HFFc6 (cell line): ENCODE measurements around the gene PSORS1C2. TPM values are rescaled to one million over a fixed set of nuclear protein-coding genes. Genes with fewer than 3 reads are reported as not detected.

ENCODE experiments used
- DNase-seq: peaks from one replicate; pipeline ENCODE4 v3.0.0-alpha.2; 2018
- H3K27ac Mint-ChIP-seq: 2 replicates; pipeline ENCODE4 v1.8.0; 2020; ENCODE audit warnings: mild to moderate bottlenecking, mixed read lengths
- H3K27me3 Mint-ChIP-seq: 2 replicates; pipeline ENCODE4 v1.8.0; 2021; ENCODE audit warnings: mild to moderate bottlenecking, moderate library complexity, mixed read lengths; ENCODE audit not compliant: insufficient read depth
- H3K36me3 Mint-ChIP-seq: 2 replicates; pipeline ENCODE4 v1.8.0; 2021; ENCODE audit warnings: low read depth, mixed read lengths
- H3K4me1 Mint-ChIP-seq: 2 replicates; pipeline ENCODE4 v1.8.0; 2020; ENCODE audit warnings: low read depth, mixed read lengths
- H3K4me3 Mint-ChIP-seq: 2 replicates; pipeline ENCODE4 v1.8.0; 2020; ENCODE audit warnings: mild to moderate bottlenecking, moderate library complexity, mixed read lengths
- H3K9me3 Mint-ChIP-seq: 2 replicates; pipeline ENCODE4 v1.8.0; 2020; ENCODE audit warnings: mild to moderate bottlenecking, mixed read lengths
- total RNA-seq, 6 experiments: library from RNA; stranded (reverse); fragmentation: NEBNext Ultra II Directional; extraction: Animal tissue kit (Norgen Biotek cat#: 25700); gene quantifications; 2 replicates in 1 of 6; 3 replicates in 5 of 6; pipeline ENCODE4 v1.2.3, GENCODE V29; 2021
- TF ChIP-seq, protein P1 (sequence below): fragments of 200-600 bp; sonication (generic); IDR thresholded peaks from 2 replicates; pipeline ENCODE4 v1.5.0; 2021; ENCODE audit warnings: antibody characterized with exemption, mild to moderate bottlenecking

PSORS1C2 gene
- total RNA-seq, 6 experiments from 2014 or later: not detected

DNA sequence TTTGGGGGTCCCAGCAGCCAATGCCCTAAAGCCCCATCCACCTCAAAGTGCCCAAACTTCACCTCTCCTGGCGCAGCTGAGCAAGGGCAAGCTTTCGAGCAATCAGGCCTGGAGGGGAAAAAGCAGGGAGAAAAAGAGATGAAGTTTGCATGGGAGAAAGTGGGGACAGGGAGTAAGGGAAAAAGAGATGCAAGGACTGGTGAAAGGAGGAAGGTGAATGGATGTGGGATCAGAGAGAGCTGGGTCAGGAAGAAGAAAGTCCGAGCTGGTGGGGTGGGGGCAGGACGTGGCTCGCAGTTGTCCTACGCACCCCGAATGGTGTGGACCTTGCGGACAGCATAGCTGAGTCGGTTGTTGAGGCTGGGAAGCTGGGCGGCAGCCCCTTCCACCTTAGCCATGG lies 6.5 kb upstream of the PSORS1C2 start:
- Mint-ChIP-seq H3K27me3 (peaks cover 2% of the 10 kb centered on the region; the same call in 1 of the 2 replicates), H3K27ac (no peak overlapping the region), H3K36me3 (0 out of 2 replicates have a peak, but pooled peaks cover 9% of the 10 kb centered on the region), H3K4me1 (peaks cover 21% of the 10 kb centered on the region), H3K4me3 (no peak overlapping the region), H3K9me3 (no peaks in the 10 kb centered on the region)
- no peak for DNase-seq
- TF ChIP-seq, protein P1, sequence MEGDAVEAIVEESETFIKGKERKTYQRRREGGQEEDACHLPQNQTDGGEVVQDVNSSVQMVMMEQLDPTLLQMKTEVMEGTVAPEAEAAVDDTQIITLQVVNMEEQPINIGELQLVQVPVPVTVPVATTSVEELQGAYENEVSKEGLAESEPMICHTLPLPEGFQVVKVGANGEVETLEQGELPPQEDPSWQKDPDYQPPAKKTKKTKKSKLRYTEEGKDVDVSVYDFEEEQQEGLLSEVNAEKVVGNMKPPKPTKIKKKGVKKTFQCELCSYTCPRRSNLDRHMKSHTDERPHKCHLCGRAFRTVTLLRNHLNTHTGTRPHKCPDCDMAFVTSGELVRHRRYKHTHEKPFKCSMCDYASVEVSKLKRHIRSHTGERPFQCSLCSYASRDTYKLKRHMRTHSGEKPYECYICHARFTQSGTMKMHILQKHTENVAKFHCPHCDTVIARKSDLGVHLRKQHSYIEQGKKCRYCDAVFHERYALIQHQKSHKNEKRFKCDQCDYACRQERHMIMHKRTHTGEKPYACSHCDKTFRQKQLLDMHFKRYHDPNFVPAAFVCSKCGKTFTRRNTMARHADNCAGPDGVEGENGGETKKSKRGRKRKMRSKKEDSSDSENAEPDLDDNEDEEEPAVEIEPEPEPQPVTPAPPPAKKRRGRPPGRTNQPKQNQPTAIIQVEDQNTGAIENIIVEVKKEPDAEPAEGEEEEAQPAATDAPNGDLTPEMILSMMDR: no peak

GRCh38 chr6:31144970-31145340 lies 6.1 kb upstream of the PSORS1C2 start:
- no peak for DNase-seq
- peaks cover 2% of the 10 kb centered on the region; the same call in 1 of the 2 replicates for H3K27me3 Mint-ChIP-seq
- H3K36me3 Mint-ChIP-seq: 0 out of 2 replicates have a peak, but pooled peaks cover 9% of the 10 kb centered on the region
- no peak overlapping the region for H3K4me3 Mint-ChIP-seq
- H3K27ac Mint-ChIP-seq: no peak overlapping the region
- TF ChIP-seq, protein P1: no peak
- H3K4me1 Mint-ChIP-seq: peaks cover 21% of the 10 kb centered on the region
- no peaks in the 10 kb centered on the region for H3K9me3 Mint-ChIP-seq

DNA sequence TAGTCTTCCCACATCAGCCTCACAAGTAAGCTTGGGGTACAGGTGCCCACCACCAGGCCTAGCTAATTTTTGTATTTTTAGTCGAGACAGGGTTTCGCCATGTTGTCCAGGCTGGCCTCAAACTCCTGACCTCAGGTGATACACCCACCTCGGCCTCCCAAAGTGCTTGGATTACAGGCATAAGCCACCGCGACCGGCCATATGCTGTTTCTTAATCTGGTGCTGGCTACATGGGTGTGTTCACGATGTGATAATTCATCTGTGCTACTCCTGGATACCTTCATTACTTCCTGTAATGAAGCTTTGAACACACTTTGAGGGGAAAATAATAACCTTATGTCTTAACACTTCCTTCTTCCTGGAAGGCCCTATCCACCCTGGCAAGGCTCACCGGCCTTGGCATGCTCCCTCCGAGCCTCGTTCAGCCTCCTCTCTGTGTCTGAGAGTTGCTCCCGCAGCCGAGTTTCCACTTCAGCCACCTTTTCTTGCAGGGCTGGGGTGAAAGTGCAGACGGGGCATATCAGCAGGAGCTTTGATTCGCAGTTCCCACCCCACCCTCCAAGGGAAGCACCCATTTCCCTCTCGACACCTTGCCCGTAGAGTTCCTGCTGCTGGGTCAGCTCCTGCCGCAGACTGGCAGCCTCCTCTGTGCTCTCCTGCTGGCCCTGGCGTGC lies 5.6 kb upstream of the PSORS1C2 start:
- H3K27me3 Mint-ChIP-seq: peaks cover 2% of the 10 kb centered on the region; the same call in 1 of the 2 replicates
- no peaks in the 10 kb centered on the region for H3K9me3 Mint-ChIP-seq
- TF ChIP-seq, protein P1: no peak
- DNase-seq: no peak
- H3K27ac Mint-ChIP-seq: no peak overlapping the region
- H3K36me3 Mint-ChIP-seq: 0 out of 2 replicates have a peak, but pooled peaks cover 9% of the 10 kb centered on the region
- H3K4me3 Mint-ChIP-seq: no peak overlapping the region
- peaks cover 26% of the 10 kb centered on the region for H3K4me1 Mint-ChIP-seq

- H3K27me3 Mint-ChIP-seq: peaks cover 2% of the 10 kb centered on the region; the same call in 1 of the 2 replicates
Observed at GRCh38 chr6:31143148-31143547, 4.3 kb upstream of the PSORS1C2 start.

GRCh38 chr6:31142361-31142761 lies 3.5 kb upstream of the PSORS1C2 start:
- Mint-ChIP-seq H3K27me3 (peaks cover 4% of the 10 kb centered on the region), H3K9me3 (no peaks in the 10 kb centered on the region), H3K27ac (no peak overlapping the region; the same call in 1 of the 2 replicates), H3K36me3 (0 out of 2 replicates have a peak, but pooled peaks cover 9% of the 10 kb centered on the region), H3K4me1 (peaks cover 38% of the 10 kb centered on the region), H3K4me3 (no peak overlapping the region)
- no peak for DNase-seq
- TF ChIP-seq, protein P1: no peak

More at GRCh38 chr6:31143148-31143547, 4.3 kb upstream of the PSORS1C2 start:
- TF ChIP-seq, protein P1: no peak
- Mint-ChIP-seq H3K4me1 (peaks cover 32% of the 10 kb centered on the region), H3K27ac (peak overlapping the region; percentile 65; the same call in 1 of the 2 replicates), H3K9me3 (no peaks in the 10 kb centered on the region), H3K36me3 (0 out of 2 replicates have a peak, but pooled peaks cover 9% of the 10 kb centered on the region), H3K4me3 (no peak overlapping the region; the same call in 1 of the 2 replicates)
- DNase-seq: no peak
